ENCODE results near the gene AGL. TPM values are rescaled to one million over a fixed set of nuclear protein-coding genes. Genes with fewer than 3 reads are reported as not detected.

Gene AGL
- total and polyA plus RNA-seq, 2 of the 4 experiments (the other 2 are of a cell fraction): 2.4 to 7.0 TPM

DNA sequence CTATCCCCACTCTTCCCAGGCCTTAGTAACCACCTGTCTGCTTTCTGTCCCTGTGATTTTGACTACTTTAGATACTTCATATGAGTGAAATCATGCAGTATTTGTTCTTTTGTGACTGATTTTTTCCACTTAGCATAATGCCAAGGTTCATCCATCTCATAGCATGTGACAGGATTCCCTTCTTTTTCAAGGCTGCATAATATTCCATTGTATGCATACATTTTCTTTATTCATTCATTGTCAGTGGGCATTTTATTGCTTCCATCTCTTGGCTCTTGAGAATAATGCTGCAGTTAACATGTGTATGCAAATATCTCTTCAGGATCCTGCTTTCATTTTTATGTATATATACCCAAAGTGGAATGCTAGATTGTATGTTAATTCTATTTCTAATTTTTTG, 56.4 kb downstream of the AGL start:
- Histone ChIP-seq H3K27me3 (ENCODE audit: control insufficient read depth, insufficient read depth, low read length) (no peaks in the 10 kb centered on the region), H3K9me1 (ENCODE audit: insufficient read depth, low read length) (no peaks in the 10 kb centered on the region), H3K4ac (ENCODE audit: low read depth, low read length) (no peak overlapping the region), H3K14ac (replicated peaks; ENCODE audit: low read depth, low read length) (no peak overlapping the region), H2AFZ (replicated peaks; ENCODE audit: low read length, poor library complexity) (no peak overlapping the region), H3K18ac (ENCODE audit: low read depth, low read length) (no peak overlapping the region), H2AK9ac (replicated peaks; ENCODE audit: low read depth, low read length, poor library complexity) (no peak overlapping the region), H3K4me2 (ENCODE audit: low read depth, low read length) (no peak overlapping the region), H2BK20ac (ENCODE audit: low read depth, low read length) (no peak overlapping the region), H3K27ac (ENCODE audit: insufficient read depth, low read length) (no peak overlapping the region), H4K20me1 (ENCODE audit: insufficient read depth, low read length) (no peaks in the 10 kb centered on the region), H4K8ac (ENCODE audit: low read depth in 2 of 2, low read length in 2 of 2) (no peak overlapping the region), H3K4me1 (ENCODE audit: control insufficient read depth, insufficient read depth, low read length) (no peaks in the 10 kb centered on the region), H3K9ac (ENCODE audit: low read depth, low read length) (no peak overlapping the region), H2BK120ac (ENCODE audit: low read depth, low read length) (no peak overlapping the region), H2BK5ac (ENCODE audit: low read depth, low read length, poor library complexity, severe bottlenecking) (no peak overlapping the region), H4K91ac (ENCODE audit: insufficient read depth, low read depth, low read length) (no peak overlapping the region), H3K36me3 (ENCODE audit: control insufficient read depth, insufficient read depth, low read length) (peaks cover 2% of the 10 kb centered on the region; the same call in 1 of the 2 replicates), H3K56ac (ENCODE audit: extremely low read depth, insufficient read depth, low read length) (no peak overlapping the region), H2AK5ac (ENCODE audit: low read depth, low read length) (no peak overlapping the region), H3K9me3 (ENCODE audit: control insufficient read depth, insufficient read depth, low read length) (no peaks in the 10 kb centered on the region), H3K4me3 (ENCODE audit: insufficient read depth, low read depth, low read length) (no peak overlapping the region), H2BK15ac (ENCODE audit: low read depth, low read length) (no peak overlapping the region), H3K23ac (ENCODE audit: low read depth, low read length) (no peak overlapping the region), H3K79me1 (ENCODE audit: low read depth in 1 of 2, low read length in 2 of 2) (no peaks in the 10 kb centered on the region), H4K5ac (ENCODE audit: low read depth, low read length) (no peak overlapping the region)
- intact Hi-C loops (cut with micrococcal nuclease) (loop anchor here (1.0 kb wide), 1 partner anchor 28 kb away; no protein-coding TSS in a partner anchor), dilution Hi-C loops (cut with HindIII; ENCODE audit: low sequenced_read_pairs, unreplicated experiment) (no loop called here), in situ Hi-C loops (cut with MboI; ENCODE audit: low sequenced_read_pairs) (no loop called here)
- ChIA-PET CTCF (no interaction called here), POLR2A (ENCODE audit: unreplicated experiment) (no interaction called here)
- no TSS peak for BruUV-seq (replicated peaks)
- ATAC-seq (ENCODE audit: low read depth): no peak
- no peak for DNase-seq
- TF ChIP-seq SMC3 (IDR thresholded peaks at IDR 0.05; ENCODE audit: low read depth, low read length): no peak
- TF ChIP-seq, protein P1, sequence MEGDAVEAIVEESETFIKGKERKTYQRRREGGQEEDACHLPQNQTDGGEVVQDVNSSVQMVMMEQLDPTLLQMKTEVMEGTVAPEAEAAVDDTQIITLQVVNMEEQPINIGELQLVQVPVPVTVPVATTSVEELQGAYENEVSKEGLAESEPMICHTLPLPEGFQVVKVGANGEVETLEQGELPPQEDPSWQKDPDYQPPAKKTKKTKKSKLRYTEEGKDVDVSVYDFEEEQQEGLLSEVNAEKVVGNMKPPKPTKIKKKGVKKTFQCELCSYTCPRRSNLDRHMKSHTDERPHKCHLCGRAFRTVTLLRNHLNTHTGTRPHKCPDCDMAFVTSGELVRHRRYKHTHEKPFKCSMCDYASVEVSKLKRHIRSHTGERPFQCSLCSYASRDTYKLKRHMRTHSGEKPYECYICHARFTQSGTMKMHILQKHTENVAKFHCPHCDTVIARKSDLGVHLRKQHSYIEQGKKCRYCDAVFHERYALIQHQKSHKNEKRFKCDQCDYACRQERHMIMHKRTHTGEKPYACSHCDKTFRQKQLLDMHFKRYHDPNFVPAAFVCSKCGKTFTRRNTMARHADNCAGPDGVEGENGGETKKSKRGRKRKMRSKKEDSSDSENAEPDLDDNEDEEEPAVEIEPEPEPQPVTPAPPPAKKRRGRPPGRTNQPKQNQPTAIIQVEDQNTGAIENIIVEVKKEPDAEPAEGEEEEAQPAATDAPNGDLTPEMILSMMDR (conservative IDR thresholded peaks at IDR 0.05; ENCODE audit: low read depth, low read length): no peak
- TF ChIP-seq, protein P2, sequence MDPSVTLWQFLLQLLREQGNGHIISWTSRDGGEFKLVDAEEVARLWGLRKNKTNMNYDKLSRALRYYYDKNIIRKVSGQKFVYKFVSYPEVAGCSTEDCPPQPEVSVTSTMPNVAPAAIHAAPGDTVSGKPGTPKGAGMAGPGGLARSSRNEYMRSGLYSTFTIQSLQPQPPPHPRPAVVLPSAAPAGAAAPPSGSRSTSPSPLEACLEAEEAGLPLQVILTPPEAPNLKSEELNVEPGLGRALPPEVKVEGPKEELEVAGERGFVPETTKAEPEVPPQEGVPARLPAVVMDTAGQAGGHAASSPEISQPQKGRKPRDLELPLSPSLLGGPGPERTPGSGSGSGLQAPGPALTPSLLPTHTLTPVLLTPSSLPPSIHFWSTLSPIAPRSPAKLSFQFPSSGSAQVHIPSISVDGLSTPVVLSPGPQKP (IDR thresholded peaks at IDR 0.05; ENCODE audit: borderline replicate concordance, low read depth, low read length): no peak
- TF ChIP-seq RFX5 (IDR thresholded peaks at IDR 0.05; ENCODE audit: low read depth, low read length): no peak
- TF ChIP-seq CEBPB (IDR thresholded peaks at IDR 0.05; ENCODE audit: low read depth, low read length): no peak
- TF ChIP-seq RCOR1 (IDR thresholded peaks at IDR 0.05; ENCODE audit: insufficient replicate concordance, low read length): no peak
- TF ChIP-seq MAFK (IDR thresholded peaks at IDR 0.05; ENCODE audit: low read depth, low read length): no peak
- TF ChIP-seq NFE2L2 (IDR thresholded peaks at IDR 0.05; ENCODE audit: low read depth, low read length): no peak
- no peak for TF ChIP-seq FOS (IDR thresholded peaks at IDR 0.05; ENCODE audit: low read depth, low read length)
- TF ChIP-seq, protein P3, sequence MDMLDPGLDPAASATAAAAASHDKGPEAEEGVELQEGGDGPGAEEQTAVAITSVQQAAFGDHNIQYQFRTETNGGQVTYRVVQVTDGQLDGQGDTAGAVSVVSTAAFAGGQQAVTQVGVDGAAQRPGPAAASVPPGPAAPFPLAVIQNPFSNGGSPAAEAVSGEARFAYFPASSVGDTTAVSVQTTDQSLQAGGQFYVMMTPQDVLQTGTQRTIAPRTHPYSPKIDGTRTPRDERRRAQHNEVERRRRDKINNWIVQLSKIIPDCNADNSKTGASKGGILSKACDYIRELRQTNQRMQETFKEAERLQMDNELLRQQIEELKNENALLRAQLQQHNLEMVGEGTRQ (IDR thresholded peaks at IDR 0.05; ENCODE audit: low read depth, low read length): no peak
- no peak for TF ChIP-seq RAD21 (IDR thresholded peaks at IDR 0.05; ENCODE audit: low read length)
- TF ChIP-seq BHLHE40 (IDR thresholded peaks at IDR 0.05; ENCODE audit: low read depth, low read length): no peak
- TF ChIP-seq MAZ (IDR thresholded peaks at IDR 0.05; ENCODE audit: borderline replicate concordance, low read depth, low read length): no peak
- TF ChIP-seq POLR2A (IDR thresholded peaks at IDR 0.05; ENCODE audit: low read depth, low read length): no peak
- TF ChIP-seq MXI1 (IDR thresholded peaks at IDR 0.05; ENCODE audit: borderline replicate concordance, low read depth, low read length): no peak
- TF ChIP-seq CHD1 (IDR thresholded peaks at IDR 0.05; ENCODE audit: low read depth, low read length): no peak

Measured in IMR-90 (cell line).